ENCODE data around the gene SEMA6B. TPM values are rescaled to one million over a fixed set of nuclear protein-coding genes. Genes with fewer than 3 reads are reported as not detected.

SEMA6B gene
- not detected in 2 replicates for total RNA-seq (2013; cell fraction: nucleolus; rRNA removed)
- total RNA-seq (2014; rRNA removed) (not detected in 2 replicates), total RNA-seq (2014; rRNA removed; fragmentation: Illumina TruSeq; extraction: Trizol) (not detected in 2 replicates), total RNA-seq (2021) (0.08 and 0.13 TPM in 2 replicates), polyA plus RNA-seq (2011; rRNA removed) (not detected in 2 replicates), polyA plus RNA-seq (2014; fragmentation: Illumina TruSeq; extraction: Trizol) (not detected in 2 replicates), polyA plus RNA-seq (2014; fragmentation: Nextera tagmentation; extraction: Ambion mirVana) (not detected), polyA plus RNA-seq (2014; rRNA removed) (not detected in 2 replicates), polyA plus RNA-seq (2016; fragmentation: Nextera tagmentation; extraction: Ambion mirVana) (not detected), polyA minus RNA-seq (2011; rRNA and poly(A)+ RNA removed) (not detected in 2 replicates), Bru-seq, nascent RNA (percentile 7 among the genes with signal in this experiment), BruChase-seq, experiment 1, labeled RNA remaining after a 6-hour chase (percentile 16 among the genes with signal in this experiment), BruChase-seq, experiment 2, labeled RNA remaining after a 2-hour chase (percentile 5 among the genes with signal in this experiment)
- polyA plus RNA-seq (2011; ENCODE audit: low read depth), result not detected
- polyA plus RNA-seq (2011; cell fraction: cytosol; rRNA removed), result 0.03 and 0.10 TPM in 2 replicates
- polyA plus RNA-seq (2011; cell fraction: nucleus; rRNA removed), result 0.04 and 0.12 TPM in 2 replicates
- 0.06 TPM in 1 of 2 replicates, not detected in the other for polyA plus RNA-seq (2012)
- not detected in 2 replicates for polyA minus RNA-seq (2011; cell fraction: cytosol; rRNA and poly(A)+ RNA removed)
- polyA minus RNA-seq (2011; cell fraction: nucleus; rRNA and poly(A)+ RNA removed), result not detected in 2 replicates
- long read RNA-seq, experiment 1, result 0 reads
- long read RNA-seq, experiment 2, result 0 reads

DNA sequence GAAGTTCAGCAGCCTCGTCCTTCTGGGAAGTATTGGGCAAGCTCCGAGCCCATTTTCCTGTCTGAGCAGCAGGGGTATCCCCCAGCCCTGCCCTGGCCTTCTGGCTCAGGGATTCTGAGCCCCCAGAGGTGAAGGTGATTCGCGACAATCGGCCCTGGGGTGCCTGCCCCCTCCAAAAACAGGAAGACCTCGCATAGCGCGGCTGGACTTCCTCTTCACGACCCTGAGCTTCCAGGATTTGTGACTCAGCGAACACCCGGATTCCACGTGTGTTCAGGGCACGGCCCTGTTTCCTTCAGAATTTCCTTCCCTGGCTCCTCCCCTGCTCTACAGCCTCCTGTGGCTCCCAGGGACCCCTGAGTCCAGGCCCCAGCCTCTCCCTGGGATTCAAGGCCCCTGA is at the start of gene SEMA6B:
Gene SEMA6B (minus strand): TSS at position 116 of the 400 bp plus-strand sequence. CDS start 1,227 bp downstream, outside the sequence.
- 11% methylated on average over 11 of the region's 13 CpGs for whole genome bisulfite sequencing (ENCODE audit: insufficient coverage, insufficient replicate concordance, low lambda C conversion rate, missing lambda C conversion rate)

DNA sequence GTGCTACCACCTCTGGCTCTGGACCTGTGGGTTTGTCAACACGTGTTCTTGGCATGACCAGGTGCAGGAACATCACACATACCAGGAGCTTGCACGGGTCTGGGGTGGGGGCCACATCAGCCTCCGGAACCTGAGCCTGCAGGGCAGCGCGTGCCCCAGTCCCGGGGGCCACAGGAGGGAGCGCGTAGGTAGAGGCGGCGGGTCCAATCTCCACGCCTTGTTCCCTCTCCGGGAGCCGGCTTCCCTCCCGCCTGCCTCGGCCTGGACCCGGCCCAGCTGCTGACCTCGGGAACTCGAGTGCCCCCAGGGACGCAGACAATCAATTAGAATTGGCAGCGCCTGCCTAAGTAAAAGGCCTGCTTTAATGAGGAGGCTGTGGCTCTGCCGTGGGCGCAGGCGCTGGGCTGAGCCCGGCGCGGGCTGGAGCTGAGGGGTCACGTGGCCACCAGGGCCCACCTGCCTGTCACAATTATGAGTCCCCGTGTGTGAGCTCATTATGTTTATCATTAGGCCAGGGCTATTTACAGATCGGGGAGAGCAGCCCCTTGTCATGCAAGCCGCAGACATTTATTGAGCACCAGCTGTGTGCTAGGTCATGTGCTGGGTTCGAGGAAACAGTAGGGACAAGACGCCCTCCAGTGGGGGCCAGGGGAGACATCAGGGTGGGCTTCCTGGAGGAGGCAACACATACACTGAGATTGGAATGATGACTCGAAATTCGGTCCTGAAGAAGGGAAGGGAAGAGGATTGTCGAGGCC is 47.6 kb upstream of the SEMA6B start:
- SMC1A ChIA-PET (ENCODE audit: uncharacterized antibody, unreplicated experiment), result no interaction called here
- CTCF ChIA-PET, result no interaction called here
- in situ Hi-C loops (cut with MboI), result no loop called here
- H2AFZ ChIP-seq (ENCODE audit: control insufficient read depth, low read depth, low read length), result no peak overlapping the region
- DNase-seq (ENCODE audit: low read depth, low spot score), result no peak
- intact Hi-C loops (cut with micrococcal nuclease; ENCODE audit: unreplicated experiment), result no loop called here
- no peaks in the 10 kb centered on the region for H3K27me3 ChIP-seq (replicated peaks in 1 of 2; ENCODE audit: control insufficient read depth in 2 of 2, insufficient read depth in 2 of 2, low read length in 1 of 2)
- H3K27ac ChIP-seq (ENCODE audit: control insufficient read depth, insufficient read depth), result no peak overlapping the region
- H3K4me3 ChIP-seq, result no peak overlapping the region
- no TSS peak for BruUV-seq (replicated peaks)
- H3K9ac ChIP-seq (ENCODE audit: control insufficient read depth, insufficient read depth, low read length), result no peak overlapping the region
- ATAC-seq, result 0 out of 3 replicates have a peak, but pooled peaks have one; percentile 31
- H3K4me1 ChIP-seq (ENCODE audit: control insufficient read depth, insufficient read depth, low read length), result no peaks in the 10 kb centered on the region
- POLR2A ChIA-PET, result no interaction called here
- H3K79me2 ChIP-seq (ENCODE audit: control insufficient read depth, insufficient read depth, low read length), result no peaks in the 10 kb centered on the region
- RAD21 ChIA-PET (ENCODE audit: unreplicated experiment), result no interaction called here
- H4K20me1 ChIP-seq (ENCODE audit: control insufficient read depth, insufficient read depth), result no peaks in the 10 kb centered on the region
- FAIRE-seq, result no peak
- H3K9me3 ChIP-seq (replicated peaks; ENCODE audit: control insufficient read depth, insufficient read depth, low read length), result no peaks in the 10 kb centered on the region
- H3K4me2 ChIP-seq (ENCODE audit: control insufficient read depth, insufficient read depth), result no peak overlapping the region
- WGBS (ENCODE audit: insufficient coverage, insufficient replicate concordance, low lambda C conversion rate, missing lambda C conversion rate), result 16% methylated on average over 35 of the region's 35 CpGs
- no peaks in the 10 kb centered on the region for H3K36me3 ChIP-seq (ENCODE audit: control insufficient read depth in 2 of 2, insufficient read depth in 2 of 2, low read length in 1 of 2)
- TF ChIP-seq SRF (IDR thresholded peaks at IDR 0.05; ENCODE audit: low read depth in 2 of 2, low read length in 2 of 2) (no peak), TCF7 (IDR thresholded peaks at IDR 0.05; ENCODE audit: borderline replicate concordance) (no peak), POU2F2 (IDR thresholded peaks at IDR 0.05; ENCODE audit: borderline replicate concordance, low read depth, low read length) (no peak), RAD51 (IDR thresholded peaks at IDR 0.05) (peak; percentile 51; the same call in 1 of the 2 replicates), POLR2AphosphoS2 (IDR thresholded peaks at IDR 0.05; ENCODE audit: low read depth, low read length) (no peak), GABPA (IDR thresholded peaks at IDR 0.05; ENCODE audit: low read depth) (no peak), SREBF2 (IDR thresholded peaks at IDR 0.05; ENCODE audit: low read length) (no peak)
- TF ChIP-seq, protein P1, sequence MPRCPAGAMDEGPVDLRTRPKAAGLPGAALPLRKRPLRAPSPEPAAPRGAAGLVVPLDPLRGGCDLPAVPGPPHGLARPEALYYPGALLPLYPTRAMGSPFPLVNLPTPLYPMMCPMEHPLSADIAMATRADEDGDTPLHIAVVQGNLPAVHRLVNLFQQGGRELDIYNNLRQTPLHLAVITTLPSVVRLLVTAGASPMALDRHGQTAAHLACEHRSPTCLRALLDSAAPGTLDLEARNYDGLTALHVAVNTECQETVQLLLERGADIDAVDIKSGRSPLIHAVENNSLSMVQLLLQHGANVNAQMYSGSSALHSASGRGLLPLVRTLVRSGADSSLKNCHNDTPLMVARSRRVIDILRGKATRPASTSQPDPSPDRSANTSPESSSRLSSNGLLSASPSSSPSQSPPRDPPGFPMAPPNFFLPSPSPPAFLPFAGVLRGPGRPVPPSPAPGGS (IDR thresholded peaks at IDR 0.05; ENCODE audit: borderline replicate concordance, insufficient read depth, low read depth, low read length, poor library complexity, severe bottlenecking), result no peak
- TF ChIP-seq, protein P2, sequence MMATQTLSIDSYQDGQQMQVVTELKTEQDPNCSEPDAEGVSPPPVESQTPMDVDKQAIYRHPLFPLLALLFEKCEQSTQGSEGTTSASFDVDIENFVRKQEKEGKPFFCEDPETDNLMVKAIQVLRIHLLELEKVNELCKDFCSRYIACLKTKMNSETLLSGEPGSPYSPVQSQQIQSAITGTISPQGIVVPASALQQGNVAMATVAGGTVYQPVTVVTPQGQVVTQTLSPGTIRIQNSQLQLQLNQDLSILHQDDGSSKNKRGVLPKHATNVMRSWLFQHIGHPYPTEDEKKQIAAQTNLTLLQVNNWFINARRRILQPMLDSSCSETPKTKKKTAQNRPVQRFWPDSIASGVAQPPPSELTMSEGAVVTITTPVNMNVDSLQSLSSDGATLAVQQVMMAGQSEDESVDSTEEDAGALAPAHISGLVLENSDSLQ (IDR thresholded peaks at IDR 0.05), result peak; percentile 67; the same call in 1 of the 2 replicates

More for the DNA sequence above, at the start of gene SEMA6B:
- H2AFZ ChIP-seq (ENCODE audit: control insufficient read depth, low read depth, low read length), result no peak within 1 kb of the TSS
- no peaks in the 10 kb centered on the region for H3K79me2 ChIP-seq (ENCODE audit: control insufficient read depth, insufficient read depth, low read length)
- CTCF ChIA-PET, result interaction anchor here (0.6 to 3.1 kb wide), 7 partner anchors 9 to 235 kb away, joined by 3 to 15 read pairs (median 4); no protein-coding TSS in a partner anchor
- no peaks in the 10 kb centered on the region for H4K20me1 ChIP-seq (ENCODE audit: control insufficient read depth, insufficient read depth)
- H3K4me2 ChIP-seq (ENCODE audit: control insufficient read depth, insufficient read depth), result no peak within 1 kb of the TSS
- no peaks in the 10 kb centered on the region for H3K27me3 ChIP-seq (replicated peaks in 1 of 2; ENCODE audit: control insufficient read depth in 2 of 2, insufficient read depth in 2 of 2, low read length in 1 of 2)
- no TSS peak for BruUV-seq (replicated peaks)
- FAIRE-seq, result no peak
- no peaks in the 10 kb centered on the region for H3K9me3 ChIP-seq (replicated peaks; ENCODE audit: control insufficient read depth, insufficient read depth, low read length)
- in situ Hi-C loops (cut with MboI), result no loop called here
- SMC1A ChIA-PET (ENCODE audit: uncharacterized antibody, unreplicated experiment), result no interaction called here
- DNase-seq (ENCODE audit: low read depth, low spot score), result no peak
- H3K4me1 ChIP-seq (ENCODE audit: control insufficient read depth, insufficient read depth, low read length), result no peaks in the 10 kb centered on the region
- intact Hi-C loops (cut with micrococcal nuclease; ENCODE audit: unreplicated experiment), result no loop called here
- no peaks in the 10 kb centered on the region for H3K36me3 ChIP-seq (ENCODE audit: control insufficient read depth in 2 of 2, insufficient read depth in 2 of 2, low read length in 1 of 2)
- TF ChIP-seq SIN3A (IDR thresholded peaks at IDR 0.05; ENCODE audit: low read depth, low read length), result no peak
- no peak within 1 kb of the TSS for H3K9ac ChIP-seq (ENCODE audit: control insufficient read depth, insufficient read depth, low read length)
- RAD21 ChIA-PET (ENCODE audit: unreplicated experiment), result no interaction called here
- H3K4me3 ChIP-seq, result no peak within 1 kb of the TSS
- no peak for ATAC-seq
- H3K27ac ChIP-seq (ENCODE audit: control insufficient read depth, insufficient read depth), result no peak within 1 kb of the TSS
- POLR2A ChIA-PET, result no interaction called here

All from GM12878 (cell line).